ENCODE results near the gene TAPT1. TPM values are rescaled to one million over a fixed set of nuclear protein-coding genes. Genes with fewer than 3 reads are reported as not detected.

Gene TAPT1
- total and polyA plus RNA-seq, 9 of the 15 experiments (the other 6 are each of a cell fraction or from before 2014, with no cell fraction given) = 1.6 to 36.7 (median 20.7) TPM

DNA sequence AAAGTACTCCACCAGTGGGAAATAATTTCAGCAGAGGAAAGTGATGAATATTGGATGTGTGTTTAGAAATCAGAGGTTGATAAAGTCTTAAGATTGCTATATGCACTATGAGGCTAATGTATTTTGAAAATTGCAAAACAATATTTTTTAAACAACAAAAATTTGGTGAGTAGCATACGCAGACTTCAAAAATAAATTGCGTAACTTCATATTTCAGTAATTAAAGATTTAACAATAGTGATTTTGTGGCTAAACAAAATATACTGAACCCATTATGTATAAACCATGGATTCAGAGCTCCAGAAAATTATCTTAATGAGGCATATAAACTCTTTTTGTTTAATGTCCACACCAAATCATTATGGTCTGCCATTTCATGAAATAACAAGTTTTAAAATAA lies 3.3 kb upstream of the TAPT1 start (continued):
- TF ChIP-seq TRIM25 (IDR thresholded peaks at IDR 0.05; ENCODE audit: borderline replicate concordance) = no peak

- ATAC-seq (peak; percentile 20), FAIRE-seq (no peak), DNase-seq (ENCODE audit: extremely low read depth in 1 of 4, low spot score in 3 of 4) (peak in 1 of 4 experiments; percentile 44)
- WGBS (ENCODE audit: insufficient coverage, low coverage, missing lambda C conversion rate) = 0% methylated on average over 20 of the region's 20 CpGs
- Histone ChIP-seq H2AFZ (ENCODE audit: low read depth, low read length) (peak overlapping the region; percentile 64; the same call in 1 of the 2 replicates), H3K79me2 (ENCODE audit: control insufficient read depth, insufficient read depth, low read length) (peaks cover 62% of the 10 kb centered on the region), H3K4me3 (peak overlapping the region; percentile 81), H3K4me1 (replicated peaks in 1 of 2; ENCODE audit: control insufficient read depth in 2 of 2, insufficient read depth in 2 of 2, low read length in 2 of 2) (peaks cover 6 to 17% of the 10 kb centered on the region in 2 experiments; a peak in 4 of 5 replicates), H3K9me3 (replicated peaks; ENCODE audit: control insufficient read depth, insufficient read depth, low read depth, low read length) (no peaks in the 10 kb centered on the region), H3K27ac (ENCODE audit: extremely low read depth, low read depth, low read length) (peak overlapping the region; percentile 91), H3K27me3 (ENCODE audit: control insufficient read depth in 2 of 2, insufficient read depth in 2 of 2, low read length in 2 of 2) (no peaks in the 10 kb centered on the region), H3K36me3 (ENCODE audit: control insufficient read depth, insufficient read depth, low read length) (no peaks in the 10 kb centered on the region), H3K4me2 (ENCODE audit: insufficient read depth, low read length) (peak overlapping the region; percentile 91), H3K9ac (ENCODE audit: insufficient read depth in 1 of 2, low read depth in 2 of 2, low read length in 2 of 2) (peak overlapping the region; percentile 89 to 99), H4K20me1 (replicated peaks; ENCODE audit: control insufficient read depth, insufficient read depth, low read length) (peaks cover 8% of the 10 kb centered on the region; the same call in 1 of the 2 replicates), H3K9me1 (ENCODE audit: control insufficient read depth, insufficient read depth, low read length) (no peaks in the 10 kb centered on the region)
- ChIA-PET CTCF (ENCODE audit: low intra/inter-chr PET ratio) (no interaction called here), POLR2A (interaction anchor here (0.9 to 2.1 kb wide), 4 partner anchors 8 to 45 kb away, joined by 4 to 9 read pairs (median 5); no protein-coding TSS in a partner anchor)
- BruUV-seq (replicated peaks) = no TSS peak
- intact Hi-C loops (cut with micrococcal nuclease) = loop anchor here (5.0 to 10.0 kb wide), 3 partner anchors 543 to 1223 kb away; partner anchors contain the start of genes CPEB2 and FAM200B
- in situ Hi-C loops (cut with MboI) = loop anchor here (25.0 kb wide), 1 partner anchor 740 kb away; no protein-coding TSS in a partner anchor
- TF ChIP-seq FUS (optimal IDR thresholded peaks at IDR 0.05; ENCODE audit: low read depth, low read length) (no peak), KAT7 (CRISPR knock-in tag; IDR thresholded peaks at IDR 0.05; ENCODE audit: borderline replicate concordance) (peak; percentile 87; the same call in 1 of the 2 replicates), CBX1 (IDR thresholded peaks at IDR 0.05; ENCODE audit: low read depth) (no peak), ZFPM2 (CRISPR knock-in tag; IDR thresholded peaks at IDR 0.05) (no peak), ZBTB17 (CRISPR knock-in tag; IDR thresholded peaks at IDR 0.05) (no peak), MEF2D (tag; conservative IDR thresholded peaks at IDR 0.05; ENCODE audit: low read depth) (no peak), ZNF280A (IDR thresholded peaks at IDR 0.05; ENCODE audit: low read depth, partially characterized antibody) (no peak), TGIF2 (CRISPR knock-in tag; IDR thresholded peaks at IDR 0.05) (peak; percentile 75; the same call in 1 of the 2 replicates), MTF1 (CRISPR knock-in tag; IDR thresholded peaks at IDR 0.05; ENCODE audit: borderline replicate concordance) (no peak), YY1 (IDR thresholded peaks at IDR 0.05; ENCODE audit: borderline replicate concordance in 1 of 3, control insufficient read depth in 1 of 3, extremely low read depth in 1 of 3, insufficient read depth in 3 of 3, insufficient read length in 1 of 3, insufficient replicate concordance in 2 of 3, low read depth in 1 of 3, low read length in 2 of 3) (peak in 1 of 3 experiments; percentile 40)
- TF ChIP-seq, protein P1, sequence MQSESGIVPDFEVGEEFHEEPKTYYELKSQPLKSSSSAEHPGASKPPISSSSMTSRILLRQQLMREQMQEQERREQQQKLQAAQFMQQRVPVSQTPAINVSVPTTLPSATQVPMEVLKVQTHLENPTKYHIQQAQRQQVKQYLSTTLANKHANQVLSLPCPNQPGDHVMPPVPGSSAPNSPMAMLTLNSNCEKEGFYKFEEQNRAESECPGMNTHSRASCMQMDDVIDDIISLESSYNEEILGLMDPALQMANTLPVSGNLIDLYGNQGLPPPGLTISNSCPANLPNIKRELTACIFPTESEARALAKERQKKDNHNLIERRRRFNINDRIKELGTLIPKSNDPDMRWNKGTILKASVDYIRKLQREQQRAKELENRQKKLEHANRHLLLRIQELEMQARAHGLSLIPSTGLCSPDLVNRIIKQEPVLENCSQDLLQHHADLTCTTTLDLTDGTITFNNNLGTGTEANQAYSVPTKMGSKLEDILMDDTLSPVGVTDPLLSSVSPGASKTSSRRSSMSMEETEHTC (IDR thresholded peaks at IDR 0.05) = no peak
- TF ChIP-seq, protein P2, sequence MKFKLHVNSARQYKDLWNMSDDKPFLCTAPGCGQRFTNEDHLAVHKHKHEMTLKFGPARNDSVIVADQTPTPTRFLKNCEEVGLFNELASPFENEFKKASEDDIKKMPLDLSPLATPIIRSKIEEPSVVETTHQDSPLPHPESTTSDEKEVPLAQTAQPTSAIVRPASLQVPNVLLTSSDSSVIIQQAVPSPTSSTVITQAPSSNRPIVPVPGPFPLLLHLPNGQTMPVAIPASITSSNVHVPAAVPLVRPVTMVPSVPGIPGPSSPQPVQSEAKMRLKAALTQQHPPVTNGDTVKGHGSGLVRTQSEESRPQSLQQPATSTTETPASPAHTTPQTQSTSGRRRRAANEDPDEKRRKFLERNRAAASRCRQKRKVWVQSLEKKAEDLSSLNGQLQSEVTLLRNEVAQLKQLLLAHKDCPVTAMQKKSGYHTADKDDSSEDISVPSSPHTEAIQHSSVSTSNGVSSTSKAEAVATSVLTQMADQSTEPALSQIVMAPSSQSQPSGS (CRISPR knock-in tag; IDR thresholded peaks at IDR 0.05) = no peak
Observed at GRCh38 chr4:16227462-16227868, 1.2 kb upstream of the TAPT1 start.

Measured in K562 (cell line).